Measurements from ENCODE around the gene ZNF140.

The ZNF140 gene

DNA sequence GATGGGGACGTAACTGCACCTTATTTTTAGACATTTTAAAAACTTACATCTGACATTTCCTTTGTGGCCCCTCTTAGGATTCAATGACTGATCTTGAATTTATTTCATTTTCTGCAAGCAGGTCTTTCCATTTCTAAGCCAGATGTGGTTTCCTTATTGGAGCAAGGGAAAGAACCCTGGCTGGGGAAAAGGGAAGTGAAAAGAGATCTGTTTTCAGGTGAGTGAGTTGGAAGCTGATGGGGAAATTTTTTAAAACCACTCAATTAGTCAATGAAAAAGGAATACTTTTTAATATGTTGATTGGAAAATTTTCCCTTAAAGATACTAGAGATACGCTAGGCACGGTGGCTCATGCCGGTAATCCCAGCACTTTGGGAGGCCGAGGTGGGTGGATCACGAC is 2.6 kb downstream of the ZNF140 start:
- no peaks in the 10 kb centered on the region for H3K36me3 ChIP-seq (ENCODE audit: control insufficient read depth, insufficient read depth, low read length)
- no peak overlapping the region for H3K4me3 ChIP-seq (ENCODE audit: low read length)

DNA sequence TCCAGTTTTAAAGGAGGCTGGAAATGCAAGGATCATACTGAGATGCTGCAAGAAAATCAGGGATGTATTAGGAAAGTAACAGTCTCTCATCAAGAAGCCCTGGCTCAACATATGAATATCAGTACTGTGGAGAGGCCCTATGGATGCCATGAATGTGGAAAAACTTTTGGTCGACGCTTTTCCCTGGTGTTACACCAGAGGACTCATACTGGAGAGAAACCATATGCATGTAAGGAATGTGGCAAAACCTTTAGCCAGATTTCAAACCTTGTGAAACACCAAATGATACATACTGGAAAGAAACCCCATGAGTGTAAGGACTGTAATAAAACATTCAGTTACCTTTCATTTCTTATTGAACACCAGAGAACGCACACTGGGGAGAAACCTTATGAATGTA is 24.9 kb downstream of the ZNF140 start:
- H3K4me3 ChIP-seq (ENCODE audit: low read length) = peak overlapping the region; percentile 2
- peaks cover 11% of the 10 kb centered on the region for H3K36me3 ChIP-seq (ENCODE audit: control insufficient read depth, insufficient read depth, low read length)

More for the DNA sequence above, 2.6 kb downstream of the ZNF140 start:
- Histone ChIP-seq H3K9ac (ENCODE audit: low read length) (no peak overlapping the region), H3K4me1 (ENCODE audit: control insufficient read depth, insufficient read depth, low read length) (peaks cover 3% of the 10 kb centered on the region), H3K9me3 (ENCODE audit: control insufficient read depth, low read length) (peaks cover 2% of the 10 kb centered on the region), H3K27me3 (ENCODE audit: control insufficient read depth, insufficient read depth, low read length) (no peaks in the 10 kb centered on the region)

DNA sequence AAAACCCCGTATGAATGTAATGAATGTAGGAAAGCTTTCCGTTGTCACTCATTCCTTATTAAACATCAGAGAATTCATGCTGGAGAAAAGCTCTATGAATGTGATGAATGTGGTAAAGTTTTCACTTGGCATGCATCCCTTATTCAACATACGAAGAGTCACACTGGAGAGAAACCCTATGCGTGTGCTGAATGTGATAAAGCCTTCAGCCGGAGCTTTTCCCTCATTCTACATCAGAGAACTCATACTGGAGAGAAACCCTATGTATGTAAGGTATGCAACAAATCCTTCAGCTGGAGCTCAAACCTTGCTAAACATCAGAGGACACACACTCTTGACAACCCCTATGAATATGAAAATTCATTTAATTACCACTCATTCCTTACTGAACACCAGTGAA is 25.5 kb downstream of the ZNF140 start:
- Histone ChIP-seq H3K4me1 (ENCODE audit: control insufficient read depth, insufficient read depth, low read length) (no peaks in the 10 kb centered on the region), H3K9me3 (ENCODE audit: control insufficient read depth, low read length) (peaks cover 70% of the 10 kb centered on the region), H3K4me3 (ENCODE audit: low read length) (peak overlapping the region; percentile 2), H3K36me3 (ENCODE audit: control insufficient read depth, insufficient read depth, low read length) (peaks cover 11% of the 10 kb centered on the region), H3K9ac (ENCODE audit: low read length) (no peak overlapping the region), H3K27me3 (ENCODE audit: control insufficient read depth, insufficient read depth, low read length) (no peaks in the 10 kb centered on the region)

More for the DNA sequence above, 24.9 kb downstream of the ZNF140 start:
- no peaks in the 10 kb centered on the region for H3K27me3 ChIP-seq (ENCODE audit: control insufficient read depth, insufficient read depth, low read length)
- no peaks in the 10 kb centered on the region for H3K4me1 ChIP-seq (ENCODE audit: control insufficient read depth, insufficient read depth, low read length)
- no peak overlapping the region for H3K9ac ChIP-seq (ENCODE audit: low read length)
- H3K9me3 ChIP-seq (ENCODE audit: control insufficient read depth, low read length) = peaks cover 72% of the 10 kb centered on the region

DNA sequence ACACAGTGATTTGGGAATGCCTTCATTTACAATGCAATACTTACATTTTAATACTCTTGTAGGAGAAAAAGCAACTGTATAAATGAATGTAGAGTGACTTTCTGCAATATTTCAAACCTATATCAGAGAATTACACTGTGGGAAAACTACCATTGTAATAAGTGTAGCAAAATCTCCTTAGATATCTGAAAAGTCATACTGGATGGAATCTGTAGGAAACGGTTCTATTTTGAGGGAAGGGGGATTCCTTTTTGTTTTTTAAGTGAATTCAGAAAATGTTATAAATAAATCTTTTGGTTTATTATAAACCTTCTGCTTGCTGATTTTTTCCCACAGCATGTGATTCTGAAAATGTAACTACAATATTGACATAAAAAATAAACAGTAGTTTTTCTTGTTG is 26.4 kb downstream of the ZNF140 start:
- Histone ChIP-seq H3K9ac (ENCODE audit: low read length) (no peak overlapping the region), H3K9me3 (ENCODE audit: control insufficient read depth, low read length) (peaks cover 70% of the 10 kb centered on the region), H3K36me3 (ENCODE audit: control insufficient read depth, insufficient read depth, low read length) (peaks cover 11% of the 10 kb centered on the region), H3K4me3 (ENCODE audit: low read length) (no peak overlapping the region), H3K27me3 (ENCODE audit: control insufficient read depth, insufficient read depth, low read length) (no peaks in the 10 kb centered on the region), H3K4me1 (ENCODE audit: control insufficient read depth, insufficient read depth, low read length) (no peaks in the 10 kb centered on the region)

DNA sequence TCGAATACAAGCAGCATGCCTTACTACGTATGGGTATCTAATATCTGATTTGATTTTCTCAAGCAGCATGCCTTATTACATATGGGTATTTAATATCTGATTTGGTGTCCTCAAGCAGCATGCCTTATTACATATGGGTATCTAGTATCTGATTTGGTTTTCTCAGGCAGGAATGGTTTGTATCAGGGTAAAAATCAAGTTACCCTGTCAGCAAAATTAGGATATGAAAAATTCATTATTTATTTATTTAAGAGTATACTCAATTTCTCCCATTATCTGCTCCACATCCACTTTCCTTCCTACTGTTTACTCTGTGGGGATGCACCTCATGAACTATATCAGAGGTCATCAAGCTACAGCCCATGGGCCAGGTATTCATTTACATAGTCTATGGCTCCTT is 27.4 kb downstream of the ZNF140 start:
- Histone ChIP-seq H3K4me3 (ENCODE audit: low read length) (no peak overlapping the region), H3K9ac (ENCODE audit: low read length) (no peak overlapping the region), H3K27me3 (ENCODE audit: control insufficient read depth, insufficient read depth, low read length) (no peaks in the 10 kb centered on the region), H3K36me3 (ENCODE audit: control insufficient read depth, insufficient read depth, low read length) (peaks cover 11% of the 10 kb centered on the region), H3K4me1 (ENCODE audit: control insufficient read depth, insufficient read depth, low read length) (no peaks in the 10 kb centered on the region), H3K9me3 (ENCODE audit: control insufficient read depth, low read length) (peaks cover 65% of the 10 kb centered on the region)

DNA sequence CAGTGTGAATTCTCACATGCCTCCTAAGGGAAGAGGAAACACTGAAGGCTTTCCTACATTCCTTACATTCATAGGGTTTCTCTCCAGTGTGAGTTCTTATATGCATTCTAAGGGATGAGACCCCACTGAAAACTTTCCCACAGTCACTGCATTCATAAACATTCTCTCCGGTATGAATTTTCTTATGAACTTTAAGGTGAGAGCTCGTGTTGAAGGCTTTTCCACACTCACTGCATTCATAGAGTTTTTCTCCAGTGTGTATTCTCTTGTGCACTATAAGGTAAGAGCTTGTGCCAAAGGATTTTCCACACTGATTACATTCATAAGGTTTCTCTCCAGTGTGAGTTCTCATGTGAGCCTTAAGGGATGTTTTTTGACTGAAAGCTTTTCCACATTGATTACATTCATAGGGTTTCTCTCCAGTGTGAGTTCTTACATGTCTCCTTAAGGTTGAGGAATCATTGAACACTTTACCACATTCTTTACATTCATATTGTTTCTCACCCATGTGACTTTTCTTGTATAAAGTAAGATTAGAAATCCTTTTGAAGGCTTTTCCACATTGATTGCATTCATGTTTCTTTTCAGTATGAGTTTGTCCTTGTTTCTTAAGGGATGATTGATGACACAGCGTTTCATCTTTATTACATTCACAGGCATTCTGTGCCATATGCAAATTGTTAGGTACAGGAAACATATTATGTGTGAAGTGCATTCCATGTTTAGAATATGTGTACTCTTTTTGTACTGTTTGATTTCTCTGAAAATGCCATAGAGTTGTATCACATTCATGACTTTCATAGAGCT is 39.9 kb downstream of the ZNF140 start:
- Histone ChIP-seq H3K9me3 (ENCODE audit: control insufficient read depth, low read length) (peaks cover 43% of the 10 kb centered on the region), H3K36me3 (ENCODE audit: control insufficient read depth, insufficient read depth, low read length) (no peaks in the 10 kb centered on the region), H3K4me3 (ENCODE audit: low read length) (no peak overlapping the region), H3K27me3 (ENCODE audit: control insufficient read depth, insufficient read depth, low read length) (no peaks in the 10 kb centered on the region), H3K4me1 (ENCODE audit: control insufficient read depth, insufficient read depth, low read length) (no peaks in the 10 kb centered on the region), H3K9ac (ENCODE audit: low read length) (no peak overlapping the region)

DNA sequence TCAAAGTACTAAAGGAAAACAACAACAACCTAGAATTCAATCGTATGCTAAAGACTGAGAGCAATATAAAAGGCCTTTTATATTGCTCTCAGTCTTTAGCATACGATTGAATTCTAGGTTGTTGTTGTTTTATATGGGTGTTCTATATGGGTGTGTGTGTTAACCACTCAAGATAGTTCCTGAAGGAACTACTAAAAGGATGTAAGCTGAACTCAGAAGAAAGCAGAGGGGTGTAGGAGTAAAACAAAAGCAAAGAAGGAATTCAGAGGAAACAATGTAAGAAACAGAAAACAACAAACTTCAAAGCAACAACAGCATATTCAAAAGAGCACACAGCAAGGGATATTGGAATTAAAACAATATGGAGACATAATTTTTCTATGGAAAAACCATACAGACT is 44.0 kb downstream of the ZNF140 start:
- Histone ChIP-seq H3K4me1 (ENCODE audit: control insufficient read depth, insufficient read depth, low read length) (no peaks in the 10 kb centered on the region), H3K36me3 (ENCODE audit: control insufficient read depth, insufficient read depth, low read length) (no peaks in the 10 kb centered on the region), H3K9ac (ENCODE audit: low read length) (no peak overlapping the region), H3K27me3 (ENCODE audit: control insufficient read depth, insufficient read depth, low read length) (no peaks in the 10 kb centered on the region), H3K9me3 (ENCODE audit: control insufficient read depth, low read length) (peaks cover 24% of the 10 kb centered on the region), H3K4me3 (ENCODE audit: low read length) (no peak overlapping the region)

DNA sequence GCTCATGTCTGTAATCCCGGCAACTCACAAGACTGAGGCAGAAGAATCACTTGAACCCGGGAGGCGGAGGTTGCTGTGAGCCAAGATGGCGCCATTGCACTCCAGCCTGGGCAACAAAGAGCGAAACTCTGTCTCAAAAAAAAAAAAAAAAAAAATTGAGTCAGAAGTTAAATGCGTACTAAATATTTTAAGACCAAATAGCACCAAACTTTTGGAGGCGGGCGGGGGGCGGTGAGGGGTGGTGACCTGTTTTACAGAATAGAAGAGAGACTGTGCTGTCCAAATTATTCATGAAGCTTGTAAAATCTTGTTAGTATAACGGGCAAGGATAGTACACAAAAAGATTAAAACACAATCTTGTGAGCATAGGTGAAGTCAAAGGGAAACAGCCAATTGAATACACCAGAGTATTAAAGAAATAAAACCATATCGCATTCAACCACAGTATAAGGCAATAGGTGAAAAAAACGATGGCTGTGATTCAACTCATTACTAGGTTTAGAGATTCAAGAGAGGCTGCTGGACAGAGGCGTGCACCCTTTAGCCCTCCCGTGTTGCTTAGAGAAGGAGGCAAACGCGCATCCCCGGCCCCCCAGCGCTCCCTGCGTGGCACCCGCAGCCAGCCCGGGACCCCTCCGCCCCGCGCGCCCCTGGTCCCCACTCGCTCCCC is 48.8 kb downstream of the ZNF140 start:
- peak overlapping the region; percentile 56 for H3K4me3 ChIP-seq (ENCODE audit: low read length)
- H3K9me3 ChIP-seq (ENCODE audit: control insufficient read depth, low read length) = peaks cover 9% of the 10 kb centered on the region
- H3K27me3 ChIP-seq (ENCODE audit: control insufficient read depth, insufficient read depth, low read length) = no peaks in the 10 kb centered on the region
- H3K4me1 ChIP-seq (ENCODE audit: control insufficient read depth, insufficient read depth, low read length) = no peaks in the 10 kb centered on the region
- peak overlapping the region; percentile 62 for H3K9ac ChIP-seq (ENCODE audit: low read length)
- H3K36me3 ChIP-seq (ENCODE audit: control insufficient read depth, insufficient read depth, low read length) = no peaks in the 10 kb centered on the region

DNA sequence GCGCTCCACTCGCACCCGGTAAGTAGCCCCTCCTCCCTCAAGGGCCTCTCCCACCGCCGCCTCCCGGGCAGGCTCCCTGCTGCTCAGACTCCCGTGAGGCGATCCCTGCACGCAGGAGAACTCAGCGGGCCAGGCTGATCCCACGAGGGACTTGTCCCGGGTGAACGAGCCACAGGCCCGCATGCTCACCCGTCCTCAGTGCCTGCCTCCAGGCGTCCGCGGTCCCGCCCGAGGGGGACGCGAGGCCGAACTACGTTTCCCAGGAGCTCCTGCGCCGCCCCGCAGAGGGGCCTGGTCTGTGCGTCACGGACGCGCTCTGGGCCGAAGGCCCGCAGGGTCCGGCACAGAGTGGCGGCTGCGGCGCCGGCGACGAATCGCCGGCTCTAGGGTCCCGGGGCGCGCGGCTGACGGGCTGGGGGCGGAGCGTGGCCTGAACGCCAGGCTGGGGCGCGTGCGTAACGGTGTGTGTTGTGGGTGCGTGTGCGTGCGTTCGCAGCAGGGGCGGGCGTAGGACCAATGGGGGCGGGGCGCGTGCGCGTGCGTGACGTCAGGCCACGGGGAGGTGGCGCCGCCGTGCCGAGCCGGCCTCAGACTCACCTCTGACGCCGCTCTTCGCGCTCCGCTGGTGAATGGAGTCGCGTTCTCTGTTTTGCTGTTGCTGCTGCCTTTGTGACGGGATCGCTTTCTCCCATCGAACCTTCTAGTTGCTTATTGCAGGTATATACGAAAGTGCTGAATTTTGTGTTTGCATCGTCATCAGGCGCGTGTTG is 49.5 kb downstream of the ZNF140 start, which contains the start of the genes ZNF10 and ZNF891:
Gene ZNF10, plus strand, starts transcription at position 590 of the 770 bp plus-strand sequence. CDS start 13,866 bp downstream, outside the sequence.
Gene ZNF891, minus strand, starts transcription at position 237 of the 770 bp plus-strand sequence. CDS start 8,356 bp downstream, outside the sequence.
- peak within 1 kb of the TSS; percentile 62 for H3K9ac ChIP-seq (ENCODE audit: low read length)
- peaks cover 6% of the 10 kb centered on the region for H3K9me3 ChIP-seq (ENCODE audit: control insufficient read depth, low read length)
- no peaks in the 10 kb centered on the region for H3K27me3 ChIP-seq (ENCODE audit: control insufficient read depth, insufficient read depth, low read length)
- peak within 1 kb of the TSS; percentile 56 for H3K4me3 ChIP-seq (ENCODE audit: low read length)
- no peaks in the 10 kb centered on the region for H3K36me3 ChIP-seq (ENCODE audit: control insufficient read depth, insufficient read depth, low read length)
- H3K4me1 ChIP-seq (ENCODE audit: control insufficient read depth, insufficient read depth, low read length) = no peaks in the 10 kb centered on the region

DNA sequence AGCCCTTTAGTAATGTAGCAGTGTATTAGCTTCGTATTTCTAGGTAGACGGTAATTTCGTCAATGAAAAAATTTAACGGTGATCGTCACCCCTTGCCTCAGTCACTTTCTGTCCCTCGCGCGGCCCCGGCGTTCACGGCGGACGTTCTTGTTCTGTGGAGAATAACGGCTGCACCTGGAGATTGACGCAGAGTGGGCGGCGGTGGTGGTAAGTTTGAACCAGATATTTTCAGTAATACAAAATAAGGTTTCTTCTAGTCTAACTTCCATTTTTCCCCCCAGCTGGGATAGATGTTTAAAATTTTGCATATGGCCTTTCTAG is 50.0 kb downstream of the ZNF140 start:
- H3K9me3 ChIP-seq (ENCODE audit: control insufficient read depth, low read length) = peaks cover under 1% of the 10 kb centered on the region
- H3K36me3 ChIP-seq (ENCODE audit: control insufficient read depth, insufficient read depth, low read length) = no peaks in the 10 kb centered on the region
- peak overlapping the region; percentile 62 for H3K9ac ChIP-seq (ENCODE audit: low read length)
- no peaks in the 10 kb centered on the region for H3K27me3 ChIP-seq (ENCODE audit: control insufficient read depth, insufficient read depth, low read length)
- H3K4me3 ChIP-seq (ENCODE audit: low read length) = peak overlapping the region; percentile 56
- no peaks in the 10 kb centered on the region for H3K4me1 ChIP-seq (ENCODE audit: control insufficient read depth, insufficient read depth, low read length)

DNA sequence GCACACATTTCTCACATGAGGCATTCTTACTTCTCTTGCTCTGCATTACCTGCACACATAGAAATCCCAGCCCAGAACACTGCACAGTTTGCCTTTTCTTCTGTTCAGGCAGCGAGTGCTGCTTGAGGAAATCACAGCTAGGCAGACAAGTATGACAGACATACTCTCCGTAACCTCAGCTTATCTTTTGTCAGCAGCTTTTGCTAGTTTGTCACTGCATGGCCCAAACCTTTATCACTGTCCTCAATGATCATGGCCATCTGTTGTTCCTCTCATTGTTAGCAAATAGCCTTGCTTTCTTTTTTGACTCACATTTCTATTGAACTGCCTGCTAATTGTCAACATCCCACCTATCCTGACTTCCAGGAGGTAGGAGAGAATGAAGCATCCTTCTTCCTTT is 55.0 kb downstream of the ZNF140 start:
- H3K4me3 ChIP-seq (ENCODE audit: low read length) = no peak overlapping the region
- H3K27me3 ChIP-seq (ENCODE audit: control insufficient read depth, insufficient read depth, low read length) = no peaks in the 10 kb centered on the region
- H3K9ac ChIP-seq (ENCODE audit: low read length) = no peak overlapping the region
- peaks cover 16% of the 10 kb centered on the region for H3K9me3 ChIP-seq (ENCODE audit: control insufficient read depth, low read length)
- no peaks in the 10 kb centered on the region for H3K4me1 ChIP-seq (ENCODE audit: control insufficient read depth, insufficient read depth, low read length)
- no peaks in the 10 kb centered on the region for H3K36me3 ChIP-seq (ENCODE audit: control insufficient read depth, insufficient read depth, low read length)

DNA sequence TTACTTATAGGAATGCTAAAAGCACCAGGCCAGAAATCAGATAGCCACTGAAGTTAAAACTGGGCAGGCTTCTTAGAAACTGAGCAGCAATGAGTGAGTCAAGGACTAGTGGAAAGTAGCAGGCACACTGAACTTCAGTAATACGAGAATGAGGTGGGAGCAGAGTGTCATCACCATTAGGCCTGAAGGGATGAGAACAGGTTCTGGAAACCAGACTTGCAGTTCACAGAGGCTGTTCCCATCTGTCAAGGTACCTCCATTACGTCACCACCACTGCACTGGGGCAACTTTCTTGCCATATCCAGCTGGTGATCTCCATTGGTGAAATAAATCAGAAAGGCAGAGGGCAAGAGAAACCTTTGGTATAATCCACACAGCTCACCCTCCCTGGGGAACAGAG is 65.3 kb downstream of the ZNF140 start:
- H3K9ac ChIP-seq (ENCODE audit: low read length) = no peak overlapping the region
- no peaks in the 10 kb centered on the region for H3K27me3 ChIP-seq (ENCODE audit: control insufficient read depth, insufficient read depth, low read length)
- no peaks in the 10 kb centered on the region for H3K4me1 ChIP-seq (ENCODE audit: control insufficient read depth, insufficient read depth, low read length)
- peaks cover 3% of the 10 kb centered on the region for H3K9me3 ChIP-seq (ENCODE audit: control insufficient read depth, low read length)
- H3K4me3 ChIP-seq (ENCODE audit: low read length) = no peak overlapping the region
- no peaks in the 10 kb centered on the region for H3K36me3 ChIP-seq (ENCODE audit: control insufficient read depth, insufficient read depth, low read length)
